Activated CD4-positive, alpha-beta T cell treated with anti-CD3 and anti-CD28 coated beads, Interleukin-2, amount 50 U/mL, for 24 hours (primary cell): ENCODE results near the gene GUCD1.
"Not testable (repeated sequence)": the region's sequence is repeated elsewhere in the genome, so short reads cannot be mapped to it uniquely, and the experiment has no call there.

Experiments
- DNase-seq, 2 donors: peaks; one replicate each; pipeline ENCODE4 v3.0.0-alpha.2; 2020; ENCODE audit warnings: low read depth in 1 of 2, low spot score in 1 of 2

GUCD1 gene

DNA sequence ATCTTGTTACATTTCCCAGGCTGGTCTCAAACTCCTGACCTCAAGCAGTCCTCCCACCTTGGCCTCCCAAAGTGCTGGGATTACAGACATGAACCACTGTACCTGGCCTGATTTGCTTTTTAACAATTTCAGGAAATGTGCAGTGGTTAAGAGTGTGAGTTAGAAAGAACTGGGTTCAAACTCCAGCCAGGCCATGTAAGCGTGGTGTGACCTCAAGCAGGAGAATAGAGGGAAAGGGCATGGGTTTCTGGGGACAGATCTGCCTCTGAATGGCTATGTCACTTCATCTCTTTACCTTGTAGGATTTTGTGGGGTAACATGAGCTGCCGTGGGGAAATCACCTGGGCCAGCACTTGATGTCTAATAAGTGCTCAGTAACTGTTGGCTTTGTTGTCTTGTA is 10.1 kb upstream of the GUCD1 start:
- no peak for DNase-seq

DNA sequence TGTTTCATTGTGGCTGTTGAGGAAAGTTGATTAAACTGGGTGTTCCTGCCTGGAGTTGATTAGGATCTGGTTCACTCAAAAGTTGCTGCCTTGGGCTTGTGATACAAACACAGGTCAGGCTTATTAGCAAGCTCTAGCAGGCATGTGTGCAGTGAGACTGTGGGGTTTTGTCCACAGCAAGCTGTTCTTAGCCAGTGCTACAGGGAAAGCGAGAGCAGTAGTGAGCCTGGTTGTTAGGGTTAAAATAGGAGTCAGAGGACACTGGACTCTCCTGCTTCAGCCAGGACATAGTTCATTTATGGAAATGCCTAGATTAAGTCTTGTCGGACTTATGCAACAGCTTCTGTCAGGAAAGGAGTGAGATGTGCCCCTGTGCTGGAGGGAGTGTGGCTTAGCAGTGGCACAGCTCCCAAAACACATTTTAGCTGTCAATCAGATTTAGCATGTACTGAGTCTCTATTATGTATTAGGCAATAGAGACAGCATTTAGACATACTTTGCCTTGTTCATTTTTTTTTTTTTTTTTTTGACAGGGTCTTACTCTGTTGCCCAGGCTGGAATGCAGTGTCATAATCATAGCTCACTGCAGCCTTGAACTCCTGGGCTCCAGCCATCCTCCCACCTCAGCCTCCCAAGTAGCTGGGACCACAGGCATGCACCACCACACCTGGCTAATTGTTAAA is 9.6 kb upstream of the GUCD1 start:
- no peak for DNase-seq

DNA sequence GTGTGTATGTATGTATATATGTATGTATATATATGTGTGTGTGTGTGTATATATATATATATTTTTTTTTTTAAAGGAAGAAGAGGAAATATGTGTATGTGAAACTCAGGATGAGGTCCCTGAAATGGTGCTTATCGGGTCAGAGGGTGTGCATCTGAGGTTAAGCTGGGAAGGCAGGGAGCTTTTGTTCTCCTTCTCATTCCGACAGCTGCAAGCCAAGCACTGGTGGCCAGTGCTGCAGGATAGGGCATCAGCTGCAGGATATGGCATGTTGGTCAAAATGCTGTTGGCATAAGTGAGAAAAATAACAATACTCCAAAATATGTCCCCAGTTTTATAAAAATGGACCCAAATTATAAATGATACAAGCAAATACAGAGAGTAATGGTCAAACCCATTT is 8.3 kb upstream of the GUCD1 start:
- no peak for DNase-seq

DNA sequence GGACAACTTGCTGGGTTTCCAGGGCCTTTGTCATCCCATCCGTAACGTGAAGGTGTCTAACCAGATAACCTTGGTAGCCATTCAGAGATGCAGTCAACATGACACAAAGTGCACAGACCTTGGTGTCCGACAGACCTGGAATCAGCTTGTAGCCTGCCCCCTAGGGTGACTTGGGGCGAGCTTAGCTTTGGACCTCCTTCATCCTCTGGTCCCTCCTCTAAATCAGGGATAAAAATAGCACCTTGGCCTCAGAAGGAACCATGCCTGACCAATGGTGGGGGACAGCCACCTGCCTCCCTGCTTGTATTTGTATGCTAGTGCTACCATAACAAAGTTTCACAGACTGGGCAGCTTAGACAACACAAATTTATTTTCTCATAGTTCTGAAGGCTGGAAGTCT is 4.5 kb upstream of the GUCD1 start:
- no peak for DNase-seq

- peak; percentile 99 to 100 for DNase-seq
Observed at GRCh38 chr22:24555165-24556039, 464 bp upstream of the GUCD1 start, which contains the start of gene SNRPD3. Gene SNRPD3 (plus strand): TSS chr22:24555999. CDS start chr22:24557675, 1,676 bp downstream.

DNA sequence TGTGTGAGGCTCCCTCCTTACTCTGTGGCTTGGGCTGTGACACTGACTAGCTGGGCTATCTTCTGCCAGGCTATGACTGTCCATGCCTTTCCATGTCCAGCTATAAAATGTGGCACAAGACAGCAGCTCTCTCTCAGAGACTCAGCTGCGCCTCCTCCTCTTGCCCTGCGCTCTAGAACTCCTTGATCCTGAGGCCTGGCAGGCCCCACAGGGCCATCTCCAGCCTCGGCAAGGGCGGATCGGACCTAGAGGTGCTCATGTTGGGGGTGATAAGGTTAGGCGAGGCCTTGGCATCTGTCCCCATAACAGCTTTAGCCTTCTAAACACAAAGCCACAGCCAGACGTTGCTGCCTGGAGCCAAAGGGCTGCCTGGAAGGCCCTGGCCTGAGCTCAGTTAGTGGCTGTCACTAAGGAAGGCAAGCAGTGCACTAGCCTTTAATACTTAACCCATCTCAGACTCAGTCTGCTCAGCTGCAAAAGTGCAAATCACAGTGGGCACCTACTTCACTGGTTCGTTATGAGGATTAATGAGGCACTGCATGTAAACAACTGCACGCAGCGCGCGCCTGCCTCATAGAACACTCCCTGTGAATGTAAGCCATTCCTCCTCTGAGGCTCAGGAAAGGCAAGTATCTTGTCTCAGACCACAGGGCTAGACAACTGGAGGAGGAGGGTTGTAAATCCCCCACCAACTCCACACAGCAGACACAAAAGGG is 1.2 kb downstream of the GUCD1 start:
- peak in 1 of 2 donors; percentile 9 for DNase-seq

- DNase-seq, result not testable (repeated sequence)
Observed at GRCh38 chr22:24552503-24553286, 2.2 kb downstream of the GUCD1 start.

GRCh38 chr22:24550902-24551435 is 4.0 kb downstream of the GUCD1 start:
- no peak for DNase-seq

GRCh38 chr22:24550028-24550901 is 4.7 kb downstream of the GUCD1 start:
- DNase-seq, result no peak

DNA sequence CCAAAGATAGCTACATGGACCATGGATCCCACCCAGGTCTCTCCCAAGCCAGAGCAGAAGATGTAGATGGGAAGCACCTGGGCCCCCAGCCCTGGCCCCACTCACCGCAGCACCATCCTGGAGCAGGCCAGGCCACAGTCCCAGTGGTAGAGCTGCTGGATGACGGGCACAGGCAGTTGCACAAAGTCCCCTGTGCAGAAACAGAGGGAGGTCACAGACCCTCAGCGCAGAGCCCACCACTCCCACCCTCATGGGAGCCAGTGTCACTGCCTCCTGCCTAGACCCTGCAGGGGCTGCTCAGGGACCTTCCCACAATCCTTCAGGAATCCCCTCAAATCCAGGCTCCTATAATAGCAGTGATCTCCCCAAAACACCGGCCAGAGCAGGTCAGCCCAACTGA is 6.1 kb downstream of the GUCD1 start:
- DNase-seq, result no peak

GRCh38 chr22:24543679-24544243 is 11.2 kb downstream of the GUCD1 start:
- no peak for DNase-seq

- no peak for DNase-seq
Observed at GRCh38 chr22:24543185-24543601, 11.7 kb downstream of the GUCD1 start.

DNA sequence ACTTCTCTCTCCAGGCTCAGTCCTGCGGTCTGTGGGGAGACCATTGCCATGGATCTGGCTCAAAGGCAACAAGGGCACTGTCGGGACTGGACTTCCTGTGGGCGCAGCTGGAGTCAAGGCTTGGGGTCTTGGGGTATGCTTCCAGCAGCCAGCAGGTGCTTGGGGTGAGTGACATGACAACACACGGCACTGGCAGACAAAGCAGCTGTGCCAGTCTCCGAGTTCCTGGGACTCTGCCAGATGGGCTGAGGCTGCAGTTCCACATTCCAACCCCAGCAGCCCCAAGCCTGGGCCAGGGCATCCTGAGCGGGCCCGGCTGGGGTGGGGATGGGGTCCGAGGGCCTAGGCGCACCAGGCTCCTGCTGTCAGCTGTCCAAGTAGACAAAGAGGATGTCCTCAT is 12.3 kb downstream of the GUCD1 start:
- no peak for DNase-seq

- DNase-seq, result no peak
Observed at GRCh38 chr22:24541681-24542515, 13.0 kb downstream of the GUCD1 start.

- DNase-seq, result no peak
Observed at GRCh38 chr22:24540470-24540869, 14.5 kb downstream of the GUCD1 start.

GRCh38 chr22:24536089-24536488 is 18.8 kb downstream of the GUCD1 start:
- DNase-seq, result no peak

GRCh38 chr22:24535348-24535747 is 19.6 kb downstream of the GUCD1 start:
- DNase-seq, result no peak

GRCh38 chr22:24532075-24532474 is 22.9 kb downstream of the GUCD1 start:
- DNase-seq, result no peak
